ENCODE results near the gene CCDC170.

Gene CCDC170

GRCh38 chr6:151663559-151663958 is 169.7 kb downstream of the CCDC170 start:
- no peak overlapping the region for H3K4me3 ChIP-seq (ENCODE audit: insufficient read depth, low read depth, low read length)
- 94 to 100% methylated on average over 1 to 2 of the region's 2 CpGs for WGBS, 2 experiments
- H3K4me1 ChIP-seq (ENCODE audit: control insufficient read depth, insufficient read depth, low read length) = no peaks in the 10 kb centered on the region
- H3K36me3 ChIP-seq (ENCODE audit: control insufficient read depth, insufficient read depth, low read length) = no peaks in the 10 kb centered on the region
- no peak overlapping the region for H3K27ac ChIP-seq (ENCODE audit: insufficient read depth, low read depth, low read length, poor library complexity, severe bottlenecking)
- no peaks in the 10 kb centered on the region for H3K9me3 ChIP-seq (ENCODE audit: control insufficient read depth, low read length)
- H3K27me3 ChIP-seq (ENCODE audit: control insufficient read depth, insufficient read depth, low read length, poor library complexity, severe bottlenecking) = no peaks in the 10 kb centered on the region

- Histone ChIP-seq H3K4me3 (ENCODE audit: insufficient read depth, low read depth, low read length) (no peak overlapping the region), H3K9me3 (ENCODE audit: control insufficient read depth, low read length) (no peaks in the 10 kb centered on the region), H3K4me1 (ENCODE audit: control insufficient read depth, insufficient read depth, low read length) (no peaks in the 10 kb centered on the region), H3K27ac (ENCODE audit: insufficient read depth, low read depth, low read length, poor library complexity, severe bottlenecking) (no peak overlapping the region), H3K36me3 (ENCODE audit: control insufficient read depth, insufficient read depth, low read length) (no peaks in the 10 kb centered on the region), H3K27me3 (ENCODE audit: control insufficient read depth, insufficient read depth, low read length, poor library complexity, severe bottlenecking) (no peaks in the 10 kb centered on the region)
- WGBS, 2 experiments = 94 to 95% methylated on average over 4 to 5 of the region's 5 CpGs
Observed at GRCh38 chr6:151664390-151664789, 170.6 kb downstream of the CCDC170 start.

- H3K9me3 ChIP-seq (ENCODE audit: control insufficient read depth, low read length) = no peaks in the 10 kb centered on the region
- H3K36me3 ChIP-seq (ENCODE audit: control insufficient read depth, insufficient read depth, low read length) = no peaks in the 10 kb centered on the region
- no peaks in the 10 kb centered on the region for H3K4me1 ChIP-seq (ENCODE audit: control insufficient read depth, insufficient read depth, low read length)
- no peak overlapping the region for H3K27ac ChIP-seq (ENCODE audit: insufficient read depth, low read depth, low read length, poor library complexity, severe bottlenecking)
- H3K4me3 ChIP-seq (ENCODE audit: insufficient read depth, low read depth, low read length) = no peak overlapping the region
- 92 to 93% methylated on average over 7 of the region's 7 CpGs for WGBS, 2 experiments
- H3K27me3 ChIP-seq (ENCODE audit: control insufficient read depth, insufficient read depth, low read length, poor library complexity, severe bottlenecking) = no peaks in the 10 kb centered on the region
Observed at GRCh38 chr6:151665329-151665728, 171.5 kb downstream of the CCDC170 start.

- Histone ChIP-seq H3K4me1 (ENCODE audit: control insufficient read depth, insufficient read depth, low read length) (no peaks in the 10 kb centered on the region), H3K4me3 (ENCODE audit: insufficient read depth, low read depth, low read length) (no peak overlapping the region), H3K9me3 (ENCODE audit: control insufficient read depth, low read length) (no peaks in the 10 kb centered on the region), H3K27me3 (ENCODE audit: control insufficient read depth, insufficient read depth, low read length, poor library complexity, severe bottlenecking) (no peaks in the 10 kb centered on the region), H3K27ac (ENCODE audit: insufficient read depth, low read depth, low read length, poor library complexity, severe bottlenecking) (no peak overlapping the region), H3K36me3 (ENCODE audit: control insufficient read depth, insufficient read depth, low read length) (no peaks in the 10 kb centered on the region)
- 81 to 82% methylated on average over 2 of the region's 2 CpGs for WGBS, 2 experiments
Observed at GRCh38 chr6:151666526-151666925, 172.7 kb downstream of the CCDC170 start.

- 93 to 97% methylated on average over 3 of the region's 3 CpGs for WGBS, 2 experiments
- no peaks in the 10 kb centered on the region for H3K36me3 ChIP-seq (ENCODE audit: control insufficient read depth, insufficient read depth, low read length)
- no peaks in the 10 kb centered on the region for H3K4me1 ChIP-seq (ENCODE audit: control insufficient read depth, insufficient read depth, low read length)
- no peaks in the 10 kb centered on the region for H3K9me3 ChIP-seq (ENCODE audit: control insufficient read depth, low read length)
- no peak overlapping the region for H3K27ac ChIP-seq (ENCODE audit: insufficient read depth, low read depth, low read length, poor library complexity, severe bottlenecking)
- no peak overlapping the region for H3K4me3 ChIP-seq (ENCODE audit: insufficient read depth, low read depth, low read length)
- H3K27me3 ChIP-seq (ENCODE audit: control insufficient read depth, insufficient read depth, low read length, poor library complexity, severe bottlenecking) = no peaks in the 10 kb centered on the region
Observed at GRCh38 chr6:151669208-151669560, 175.4 kb downstream of the CCDC170 start.

- H3K9me3 ChIP-seq (ENCODE audit: control insufficient read depth, low read length) = no peaks in the 10 kb centered on the region
- no peak overlapping the region for H3K27ac ChIP-seq (ENCODE audit: insufficient read depth, low read depth, low read length, poor library complexity, severe bottlenecking)
- no peaks in the 10 kb centered on the region for H3K36me3 ChIP-seq (ENCODE audit: control insufficient read depth, insufficient read depth, low read length)
- H3K4me1 ChIP-seq (ENCODE audit: control insufficient read depth, insufficient read depth, low read length) = no peaks in the 10 kb centered on the region
- WGBS, 2 experiments = 94 to 98% methylated on average over 7 to 8 of the region's 8 CpGs
- H3K27me3 ChIP-seq (ENCODE audit: control insufficient read depth, insufficient read depth, low read length, poor library complexity, severe bottlenecking) = no peaks in the 10 kb centered on the region
- no peak overlapping the region for H3K4me3 ChIP-seq (ENCODE audit: insufficient read depth, low read depth, low read length)
Observed at GRCh38 chr6:151670116-151670515, 176.3 kb downstream of the CCDC170 start.
